HEK293 (cell line): Measurements from ENCODE around the gene MATN3.

ENCODE experiments used
- CTCF ChIA-PET: fragments of 350-600 bp; formaldehyde crosslinking; extraction: SDS; loops from one replicate; lab custom pipeline; 2021; ENCODE audit warnings: antibody characterized with exemption; lab: Yijun Ruan, JAX
- POLR2A ChIA-PET: fragments of 300-600 bp; formaldehyde crosslinking; extraction: SDS; loops from one replicate; lab custom pipeline; 2020; ENCODE audit warnings: antibody characterized with exemption, inconsistent platforms; lab: Yijun Ruan, JAX
- H3K27ac ChIP-seq: fragments of 200-500 bp; sonication (Bioruptor generic); 2 replicates; pipeline ENCODE4 v1.5.1; 2014; ENCODE audit warnings: low read depth, low read length, control low read depth, inconsistent platforms; ENCODE audit errors: extremely low read depth
- H3K36me3 ChIP-seq, 2 experiments: fragments of 200-500 bp in 1 of 2; sonication (Bioruptor generic) in 1 of 2; 1 replicate in 1 of 2; 2 replicates in 1 of 2; pipeline ENCODE4 v1.5.1; 2014 to 2017; ENCODE audit warnings: inconsistent platforms in 2 of 2, low read length in 2 of 2; ENCODE audit not compliant: control insufficient read depth in 2 of 2, insufficient read depth in 1 of 2
- H3K4me1 ChIP-seq: fragments of 200-500 bp; sonication (Bioruptor generic); 2 replicates; pipeline ENCODE4 v1.5.1; 2014; ENCODE audit warnings: mild to moderate bottlenecking, low read length, inconsistent platforms; ENCODE audit not compliant: control insufficient read depth, insufficient read depth
- H3K4me3 ChIP-seq: 2 replicates; pipeline ENCODE4 v1.5.1; 2011; ENCODE audit warnings: low read depth, mild to moderate bottlenecking, control low read depth, low read length, moderate library complexity
- H3K9me3 ChIP-seq: fragments of 200-500 bp; sonication (Bioruptor generic); 2 replicates; pipeline ENCODE4 v1.5.1; 2014; ENCODE audit warnings: low read depth, low read length, inconsistent platforms; ENCODE audit not compliant: control insufficient read depth, insufficient read depth
- GFI1B ChIP-seq: fragments of 450-650 bp; formaldehyde crosslinking; IDR thresholded peaks from 2 replicates; pipeline ENCODE4 v1.5.1; 2016; ENCODE audit warnings: missing biosample characterization, missing genetic modification characterization
- KLF7 ChIP-seq: fragments of 450-650 bp; formaldehyde crosslinking; IDR thresholded peaks from 2 replicates; pipeline ENCODE4 v1.5.1; 2016; ENCODE audit warnings: missing biosample characterization, missing genetic modification characterization, borderline replicate concordance
- SCRT2 ChIP-seq: fragments of 450-650 bp; formaldehyde crosslinking; IDR thresholded peaks from 2 replicates; pipeline ENCODE4 v1.5.1; 2016; ENCODE audit warnings: missing biosample characterization, missing genetic modification characterization
- ZBTB21 ChIP-seq: fragments of 450-650 bp; formaldehyde crosslinking; IDR thresholded peaks from 2 replicates; pipeline ENCODE4 v1.5.1; 2017; ENCODE audit warnings: missing biosample characterization, missing genetic modification characterization
- ZNF174 ChIP-seq: fragments of 450-650 bp; formaldehyde crosslinking; IDR thresholded peaks from 2 replicates; pipeline ENCODE4 v1.5.0; 2017; ENCODE audit warnings: missing biosample characterization, mild to moderate bottlenecking, missing genetic modification characterization
- ZNF19 ChIP-seq: fragments of 450-650 bp; formaldehyde crosslinking; IDR thresholded peaks from 2 replicates; pipeline ENCODE4; 2016; ENCODE audit warnings: missing biosample characterization, missing genetic modification characterization, low read depth
- ZNF266 ChIP-seq: fragments of 450-650 bp; formaldehyde crosslinking; IDR thresholded peaks from 2 replicates; pipeline ENCODE4 v1.5.1; 2016; ENCODE audit warnings: missing biosample characterization, missing genetic modification characterization, low read depth
- ZNF341 ChIP-seq: fragments of 450-650 bp; formaldehyde crosslinking; IDR thresholded peaks from 2 replicates; pipeline ENCODE4; 2016; ENCODE audit warnings: low read depth, missing biosample characterization, missing genetic modification characterization
- ZNF423 ChIP-seq: fragments of 450-650 bp; formaldehyde crosslinking; IDR thresholded peaks from 2 replicates; pipeline ENCODE4 v1.5.1; 2016; ENCODE audit warnings: missing biosample characterization, missing genetic modification characterization
- ZNF530 ChIP-seq: fragments of 450-650 bp; formaldehyde crosslinking; IDR thresholded peaks from 2 replicates; pipeline ENCODE4 v1.5.1; 2016; ENCODE audit warnings: low read depth, missing biosample characterization, missing genetic modification characterization
- ZNF571 ChIP-seq: fragments of 450-650 bp; formaldehyde crosslinking; IDR thresholded peaks from 2 replicates; pipeline ENCODE4 v1.5.0; 2017; ENCODE audit warnings: missing biosample characterization, missing genetic modification characterization
- ZSCAN30 ChIP-seq: fragments of 450-650 bp; IDR thresholded peaks from 2 replicates; pipeline ENCODE4 v1.5.1; 2018; ENCODE audit warnings: missing biosample characterization, mild to moderate bottlenecking, missing genetic modification characterization, moderate library complexity
- TF ChIP-seq, protein P1 (sequence below): fragments of 450-650 bp; formaldehyde crosslinking; conservative IDR thresholded peaks from 2 replicates; pipeline ENCODE4 v1.5.1; 2016; ENCODE audit warnings: low read depth, missing biosample characterization, missing genetic modification characterization
- TF ChIP-seq, protein P2 (sequence below): fragments of 450-650 bp; formaldehyde crosslinking; IDR thresholded peaks from 2 replicates; pipeline ENCODE4 v1.5.1; 2016; ENCODE audit warnings: missing biosample characterization, missing genetic modification characterization
- TF ChIP-seq, protein P3 (sequence below): fragments of 450-650 bp; formaldehyde crosslinking; IDR thresholded peaks from 2 replicates; pipeline ENCODE4 v1.5.1; 2017; ENCODE audit warnings: missing biosample characterization, missing genetic modification characterization
- TF ChIP-seq, protein P4 (sequence below): sonication (generic); formaldehyde crosslinking; IDR thresholded peaks from 2 replicates; pipeline ENCODE4 v1.8.1; 2022; ENCODE audit warnings: mild to moderate bottlenecking, moderate library complexity, missing genetic modification reagents

MATN3 gene

DNA sequence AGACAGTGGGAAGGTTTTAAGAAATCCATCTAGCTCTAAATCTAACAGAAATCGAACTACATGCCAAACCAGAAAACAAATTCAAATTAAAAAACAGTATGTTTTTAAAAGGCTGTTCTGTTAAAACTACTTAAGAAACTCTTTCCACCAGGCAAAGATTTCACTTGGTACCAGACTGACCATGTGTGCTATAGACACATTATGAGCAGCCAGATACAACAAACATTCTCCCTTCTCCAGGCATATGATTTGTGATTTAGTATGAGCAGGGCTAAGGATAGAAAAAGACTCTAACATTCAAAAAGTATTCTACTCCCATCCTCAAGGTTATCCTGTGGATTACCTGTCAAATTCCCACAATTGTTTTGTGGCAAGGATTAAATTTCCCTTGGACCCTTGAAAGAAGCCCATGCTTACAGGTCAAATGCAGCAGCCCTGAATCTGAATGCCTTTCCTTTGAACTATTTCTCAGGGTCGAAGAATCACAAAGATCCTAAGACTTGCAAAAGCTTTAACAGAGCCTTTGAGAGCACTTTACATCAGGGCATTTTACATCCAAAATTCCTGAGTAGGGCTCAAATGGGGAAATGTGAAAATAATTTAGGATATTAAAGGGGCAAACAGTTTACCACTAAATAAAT, 68.1 kb downstream of the MATN3 start (continued):
- TF ChIP-seq, protein P1, sequence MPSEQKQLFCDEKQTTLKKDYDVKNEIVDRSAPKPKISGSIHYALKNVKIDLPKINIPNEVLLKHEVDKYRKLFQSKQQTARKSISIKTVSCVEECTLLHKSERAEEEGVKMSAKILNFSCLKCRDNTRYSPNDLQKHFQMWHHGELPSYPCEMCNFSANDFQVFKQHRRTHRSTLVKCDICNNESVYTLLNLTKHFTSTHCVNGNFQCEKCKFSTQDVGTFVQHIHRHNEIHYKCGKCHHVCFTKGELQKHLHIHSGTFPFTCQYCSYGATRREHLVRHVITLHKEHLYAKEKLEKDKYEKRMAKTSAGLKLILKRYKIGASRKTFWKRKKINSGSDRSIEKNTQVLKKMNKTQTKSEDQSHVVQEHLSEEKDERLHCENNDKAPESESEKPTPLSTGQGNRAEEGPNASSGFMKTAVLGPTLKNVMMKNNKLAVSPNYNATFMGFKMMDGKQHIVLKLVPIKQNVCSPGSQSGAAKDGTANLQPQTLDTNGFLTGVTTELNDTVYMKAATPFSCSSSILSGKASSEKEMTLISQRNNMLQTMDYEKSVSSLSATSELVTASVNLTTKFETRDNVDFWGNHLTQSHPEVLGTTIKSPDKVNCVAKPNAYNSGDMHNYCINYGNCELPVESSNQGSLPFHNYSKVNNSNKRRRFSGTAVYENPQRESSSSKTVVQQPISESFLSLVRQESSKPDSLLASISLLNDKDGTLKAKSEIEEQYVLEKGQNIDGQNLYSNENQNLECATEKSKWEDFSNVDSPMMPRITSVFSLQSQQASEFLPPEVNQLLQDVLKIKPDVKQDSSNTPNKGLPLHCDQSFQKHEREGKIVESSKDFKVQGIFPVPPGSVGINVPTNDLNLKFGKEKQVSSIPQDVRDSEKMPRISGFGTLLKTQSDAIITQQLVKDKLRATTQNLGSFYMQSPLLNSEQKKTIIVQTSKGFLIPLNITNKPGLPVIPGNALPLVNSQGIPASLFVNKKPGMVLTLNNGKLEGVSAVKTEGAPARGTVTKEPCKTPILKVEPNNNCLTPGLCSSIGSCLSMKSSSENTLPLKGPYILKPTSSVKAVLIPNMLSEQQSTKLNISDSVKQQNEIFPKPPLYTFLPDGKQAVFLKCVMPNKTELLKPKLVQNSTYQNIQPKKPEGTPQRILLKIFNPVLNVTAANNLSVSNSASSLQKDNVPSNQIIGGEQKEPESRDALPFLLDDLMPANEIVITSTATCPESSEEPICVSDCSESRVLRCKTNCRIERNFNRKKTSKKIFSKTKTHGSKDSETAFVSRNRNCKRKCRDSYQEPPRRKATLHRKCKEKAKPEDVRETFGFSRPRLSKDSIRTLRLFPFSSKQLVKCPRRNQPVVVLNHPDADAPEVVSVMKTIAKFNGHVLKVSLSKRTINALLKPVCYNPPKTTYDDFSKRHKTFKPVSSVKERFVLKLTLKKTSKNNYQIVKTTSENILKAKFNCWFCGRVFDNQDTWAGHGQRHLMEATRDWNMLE (tag by site-specific recombination): no peak
- no peak for TF ChIP-seq KLF7 (tag by site-specific recombination)

DNA sequence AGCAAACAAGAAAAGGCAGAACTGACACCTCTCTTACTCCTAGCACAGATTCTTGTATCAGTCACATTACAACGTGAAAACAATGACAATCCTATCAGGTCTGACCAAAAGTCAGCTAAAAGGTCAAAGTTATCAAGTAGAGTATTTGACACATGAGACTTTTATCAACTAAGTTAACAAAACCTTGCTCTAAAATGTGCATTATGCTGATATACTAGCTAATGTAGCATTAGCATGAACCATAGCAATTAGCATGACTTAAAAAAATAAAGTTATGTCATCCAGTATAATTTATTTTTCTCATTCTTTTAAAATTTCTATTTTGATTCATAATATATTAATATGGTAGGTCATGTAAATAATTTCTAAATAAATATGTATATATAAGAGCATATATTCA, 69.3 kb downstream of the MATN3 start:
- ChIA-PET POLR2A (interaction anchor here (1.3 kb wide), 1 partner anchor 42 kb away, joined by 4 read pairs; the partner anchor contains the start of gene TTC32), CTCF (interaction anchor here (0.5 to 2.0 kb wide), 6 partner anchors 11 to 151 kb away, joined by 3 to 11 read pairs (median 4); no protein-coding TSS in a partner anchor)
- Histone ChIP-seq H3K4me3 (no peak overlapping the region), H3K36me3 (peaks cover 2 to 5% of the 10 kb centered on the region in 2 experiments; a peak in 2 of 3 replicates), H3K9me3 (no peaks in the 10 kb centered on the region), H3K4me1 (0 out of 2 replicates have a peak, but pooled peaks cover 3% of the 10 kb centered on the region), H3K27ac (no peak overlapping the region)
- TF ChIP-seq ZNF571: no peak
- TF ChIP-seq, protein P2, sequence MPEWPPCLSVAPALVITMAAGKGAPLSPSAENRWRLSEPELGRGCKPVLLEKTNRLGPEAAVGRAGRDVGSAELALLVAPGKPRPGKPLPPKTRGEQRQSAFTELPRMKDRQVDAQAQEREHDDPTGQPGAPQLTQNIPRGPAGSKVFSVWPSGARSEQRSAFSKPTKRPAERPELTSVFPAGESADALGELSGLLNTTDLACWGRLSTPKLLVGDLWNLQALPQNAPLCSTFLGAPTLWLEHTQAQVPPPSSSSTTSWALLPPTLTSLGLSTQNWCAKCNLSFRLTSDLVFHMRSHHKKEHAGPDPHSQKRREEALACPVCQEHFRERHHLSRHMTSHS (tag by site-specific recombination): no peak
- no peak for TF ChIP-seq GFI1B (tag by site-specific recombination)
- TF ChIP-seq, protein P3, sequence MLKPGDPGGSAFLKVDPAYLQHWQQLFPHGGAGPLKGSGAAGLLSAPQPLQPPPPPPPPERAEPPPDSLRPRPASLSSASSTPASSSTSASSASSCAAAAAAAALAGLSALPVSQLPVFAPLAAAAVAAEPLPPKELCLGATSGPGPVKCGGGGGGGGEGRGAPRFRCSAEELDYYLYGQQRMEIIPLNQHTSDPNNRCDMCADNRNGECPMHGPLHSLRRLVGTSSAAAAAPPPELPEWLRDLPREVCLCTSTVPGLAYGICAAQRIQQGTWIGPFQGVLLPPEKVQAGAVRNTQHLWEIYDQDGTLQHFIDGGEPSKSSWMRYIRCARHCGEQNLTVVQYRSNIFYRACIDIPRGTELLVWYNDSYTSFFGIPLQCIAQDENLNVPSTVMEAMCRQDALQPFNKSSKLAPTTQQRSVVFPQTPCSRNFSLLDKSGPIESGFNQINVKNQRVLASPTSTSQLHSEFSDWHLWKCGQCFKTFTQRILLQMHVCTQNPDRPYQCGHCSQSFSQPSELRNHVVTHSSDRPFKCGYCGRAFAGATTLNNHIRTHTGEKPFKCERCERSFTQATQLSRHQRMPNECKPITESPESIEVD (tag by site-specific recombination): no peak
- no peak for TF ChIP-seq ZSCAN30
- no peak for TF ChIP-seq ZNF19
- TF ChIP-seq ZNF266: no peak
- no peak for TF ChIP-seq ZBTB21 (tag by site-specific recombination)
- no peak for TF ChIP-seq ZNF341 (tag by site-specific recombination)
- TF ChIP-seq, protein P4, sequence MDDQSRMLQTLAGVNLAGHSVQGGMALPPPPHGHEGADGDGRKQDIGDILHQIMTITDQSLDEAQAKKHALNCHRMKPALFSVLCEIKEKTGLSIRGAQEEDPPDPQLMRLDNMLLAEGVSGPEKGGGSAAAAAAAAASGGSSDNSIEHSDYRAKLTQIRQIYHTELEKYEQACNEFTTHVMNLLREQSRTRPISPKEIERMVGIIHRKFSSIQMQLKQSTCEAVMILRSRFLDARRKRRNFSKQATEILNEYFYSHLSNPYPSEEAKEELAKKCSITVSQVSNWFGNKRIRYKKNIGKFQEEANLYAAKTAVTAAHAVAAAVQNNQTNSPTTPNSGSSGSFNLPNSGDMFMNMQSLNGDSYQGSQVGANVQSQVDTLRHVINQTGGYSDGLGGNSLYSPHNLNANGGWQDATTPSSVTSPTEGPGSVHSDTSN: no peak
- no peak for TF ChIP-seq SCRT2 (tag by site-specific recombination)
- no peak for TF ChIP-seq ZNF174 (tag by site-specific recombination)
- TF ChIP-seq ZNF530: no peak
- TF ChIP-seq ZNF423 (tag by site-specific recombination): no peak
